A673 (cell line): ENCODE measurements around the gene SSB.

ENCODE experiments used
- EZH2 ChIP-seq: fragments of 200-600 bp; sonication (generic); IDR thresholded peaks from 2 replicates; pipeline ENCODE4 v1.6.1; 2017; ENCODE audit warnings: borderline replicate concordance, low read depth, mild to moderate bottlenecking, mixed read lengths, antibody characterized with exemption, low read length; ENCODE audit not compliant: poor library complexity, severe bottlenecking
- TF ChIP-seq, protein P1 (sequence below): fragments of 300-800, 200-600 bp; sonication (generic); conservative IDR thresholded peaks from 2 replicates; pipeline ENCODE4 v1.5.1; 2017; ENCODE audit warnings: low read depth, mild to moderate bottlenecking, antibody characterized with exemption, low read length, moderate library complexity, mixed read lengths

DNA sequence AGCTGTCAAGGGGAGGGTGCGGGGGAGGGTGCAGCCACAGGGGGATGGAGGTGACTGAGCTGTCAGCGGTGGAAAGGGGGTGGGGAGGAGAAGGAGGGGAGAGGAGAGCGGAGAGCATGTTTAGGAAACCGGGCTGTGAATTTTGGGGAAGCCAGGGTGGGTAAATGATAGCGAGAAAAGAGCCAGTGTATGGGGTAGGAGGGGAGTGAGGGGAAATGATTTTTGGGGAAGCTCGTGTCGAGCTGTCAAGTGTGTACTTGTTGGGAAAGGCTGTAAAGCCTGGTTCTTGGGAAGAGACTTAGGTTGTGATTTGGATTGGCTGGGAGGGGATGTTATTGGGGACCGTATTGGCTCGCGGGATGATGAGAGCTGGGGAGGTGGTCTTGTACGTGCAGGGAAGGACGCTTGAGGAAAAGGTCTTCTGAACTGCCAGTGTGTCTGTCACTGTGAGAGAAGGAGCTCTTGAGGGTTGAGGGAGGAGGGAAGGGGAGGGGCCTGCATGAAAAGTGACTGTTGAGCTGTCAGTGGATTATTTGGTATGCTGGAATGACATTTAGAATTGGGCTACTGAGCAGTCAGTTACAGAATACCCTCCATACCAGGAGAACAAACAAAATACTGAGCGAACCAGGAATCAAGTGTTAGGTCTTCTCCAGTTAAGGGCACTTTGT is 29.6 kb downstream of the SSB start:
- TF ChIP-seq, protein P1, sequence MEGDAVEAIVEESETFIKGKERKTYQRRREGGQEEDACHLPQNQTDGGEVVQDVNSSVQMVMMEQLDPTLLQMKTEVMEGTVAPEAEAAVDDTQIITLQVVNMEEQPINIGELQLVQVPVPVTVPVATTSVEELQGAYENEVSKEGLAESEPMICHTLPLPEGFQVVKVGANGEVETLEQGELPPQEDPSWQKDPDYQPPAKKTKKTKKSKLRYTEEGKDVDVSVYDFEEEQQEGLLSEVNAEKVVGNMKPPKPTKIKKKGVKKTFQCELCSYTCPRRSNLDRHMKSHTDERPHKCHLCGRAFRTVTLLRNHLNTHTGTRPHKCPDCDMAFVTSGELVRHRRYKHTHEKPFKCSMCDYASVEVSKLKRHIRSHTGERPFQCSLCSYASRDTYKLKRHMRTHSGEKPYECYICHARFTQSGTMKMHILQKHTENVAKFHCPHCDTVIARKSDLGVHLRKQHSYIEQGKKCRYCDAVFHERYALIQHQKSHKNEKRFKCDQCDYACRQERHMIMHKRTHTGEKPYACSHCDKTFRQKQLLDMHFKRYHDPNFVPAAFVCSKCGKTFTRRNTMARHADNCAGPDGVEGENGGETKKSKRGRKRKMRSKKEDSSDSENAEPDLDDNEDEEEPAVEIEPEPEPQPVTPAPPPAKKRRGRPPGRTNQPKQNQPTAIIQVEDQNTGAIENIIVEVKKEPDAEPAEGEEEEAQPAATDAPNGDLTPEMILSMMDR = no peak
- no peak for TF ChIP-seq EZH2
